ENCODE measurements around the gene ZDHHC24. TPM values are rescaled to one million over a fixed set of nuclear protein-coding genes. Genes with fewer than 3 reads are reported as not detected.

ZDHHC24 gene
- total RNA-seq, 2 experiments from 2014 or later: 11.9 to 35.1 TPM

GRCh38 chr11:66549696-66550095 is 3.8 kb upstream of the ZDHHC24 start:
- BruUV-seq (replicated peaks): no TSS peak
- H3K27ac ChIP-seq (ENCODE audit: low read depth, low read length, poor library complexity, severe bottlenecking): no peak overlapping the region
- peaks cover 17% of the 10 kb centered on the region for H3K4me1 ChIP-seq (ENCODE audit: insufficient read depth, low read length, poor library complexity, severe bottlenecking)
- H2AFZ ChIP-seq (ENCODE audit: low read length): no peak overlapping the region
- no peaks in the 10 kb centered on the region for H4K20me1 ChIP-seq (ENCODE audit: insufficient read depth, low read length)
- peaks cover 7% of the 10 kb centered on the region; the same call in 1 of the 2 replicates for H3K79me2 ChIP-seq (ENCODE audit: insufficient read depth, low read depth, low read length)
- no peaks in the 10 kb centered on the region for H3K9me3 ChIP-seq (ENCODE audit: low read length)
- POLR2A ChIA-PET: no interaction called here
- no peak overlapping the region for H3K4me2 ChIP-seq (ENCODE audit: low read length)
- H3K4me3 ChIP-seq (ENCODE audit: low read depth, low read length, poor library complexity, severe bottlenecking): no peak overlapping the region
- CTCF ChIA-PET (ENCODE audit: unreplicated experiment): interaction anchor here (0.6 kb wide), 1 partner anchor 88 kb away, joined by 3 read pairs; no protein-coding TSS in a partner anchor
- intact Hi-C loops (cut with micrococcal nuclease; ENCODE audit: unreplicated experiment): no loop called here
- no peak for DNase-seq (ENCODE audit: low spot score)
- H3K9me2 ChIP-seq (ENCODE audit: insufficient read depth, low read length): no peaks in the 10 kb centered on the region
- TF ChIP-seq CTCF (conservative IDR thresholded peaks at IDR 0.05; ENCODE audit: low read length): no peak
- TF ChIP-seq EZH2phosphoT487 (IDR thresholded peaks at IDR 0.05; ENCODE audit: borderline replicate concordance, low read depth, low read length): no peak
- no peaks in the 10 kb centered on the region for H3K36me3 ChIP-seq (ENCODE audit: insufficient read depth, low read length)

- peaks cover 9% of the 10 kb centered on the region; the same call in 1 of the 2 replicates for H3K79me2 ChIP-seq (ENCODE audit: insufficient read depth, low read depth, low read length)
- H2AFZ ChIP-seq (ENCODE audit: low read length): no peak overlapping the region
- no peaks in the 10 kb centered on the region for H3K9me2 ChIP-seq (ENCODE audit: insufficient read depth, low read length)
- H3K4me1 ChIP-seq (ENCODE audit: insufficient read depth, low read length, poor library complexity, severe bottlenecking): peaks cover 24% of the 10 kb centered on the region
- intact Hi-C loops (cut with micrococcal nuclease; ENCODE audit: unreplicated experiment): no loop called here
- no peak overlapping the region for H3K27ac ChIP-seq (ENCODE audit: low read depth, low read length, poor library complexity, severe bottlenecking)
- H3K4me2 ChIP-seq (ENCODE audit: low read length): no peak overlapping the region
- ChIA-PET CTCF (ENCODE audit: unreplicated experiment) (no interaction called here), POLR2A (no interaction called here)
- no TSS peak for BruUV-seq (replicated peaks)
- H3K9me3 ChIP-seq (ENCODE audit: low read length): no peaks in the 10 kb centered on the region
- H4K20me1 ChIP-seq (ENCODE audit: insufficient read depth, low read length): no peaks in the 10 kb centered on the region
- no peaks in the 10 kb centered on the region for H3K36me3 ChIP-seq (ENCODE audit: insufficient read depth, low read length)
- no peak overlapping the region for H3K4me3 ChIP-seq (ENCODE audit: low read depth, low read length, poor library complexity, severe bottlenecking)
- DNase-seq (ENCODE audit: low spot score): no peak
- TF ChIP-seq CTCF (conservative IDR thresholded peaks at IDR 0.05; ENCODE audit: low read length) (no peak), EZH2phosphoT487 (IDR thresholded peaks at IDR 0.05; ENCODE audit: borderline replicate concordance, low read depth, low read length) (no peak)
These were observed 3.2 kb upstream of the ZDHHC24 start for GRCh38 chr11:66548774-66549630.

GRCh38 chr11:66548041-66548440 is 2.2 kb upstream of the ZDHHC24 start:
- CTCF ChIA-PET (ENCODE audit: unreplicated experiment): no interaction called here

More at GRCh38 chr11:66548041-66548440, 2.2 kb upstream of the ZDHHC24 start:
- Histone ChIP-seq H3K9me3 (ENCODE audit: low read length) (no peaks in the 10 kb centered on the region), H3K36me3 (ENCODE audit: insufficient read depth, low read length) (no peaks in the 10 kb centered on the region), H3K79me2 (ENCODE audit: insufficient read depth, low read depth, low read length) (peaks cover 9% of the 10 kb centered on the region; the same call in 1 of the 2 replicates), H2AFZ (ENCODE audit: low read length) (no peak overlapping the region), H3K27ac (ENCODE audit: low read depth, low read length, poor library complexity, severe bottlenecking) (no peak overlapping the region), H3K4me1 (ENCODE audit: insufficient read depth, low read length, poor library complexity, severe bottlenecking) (peaks cover 33% of the 10 kb centered on the region), H3K9me2 (ENCODE audit: insufficient read depth, low read length) (no peaks in the 10 kb centered on the region), H3K4me2 (ENCODE audit: low read length) (no peak overlapping the region), H4K20me1 (ENCODE audit: insufficient read depth, low read length) (no peaks in the 10 kb centered on the region), H3K4me3 (ENCODE audit: low read depth, low read length, poor library complexity, severe bottlenecking) (no peak overlapping the region)
- POLR2A ChIA-PET: no interaction called here
- TF ChIP-seq CTCF (conservative IDR thresholded peaks at IDR 0.05; ENCODE audit: low read length): no peak
- no peak for TF ChIP-seq EZH2phosphoT487 (IDR thresholded peaks at IDR 0.05; ENCODE audit: borderline replicate concordance, low read depth, low read length)
- intact Hi-C loops (cut with micrococcal nuclease; ENCODE audit: unreplicated experiment): no loop called here
- no peak for DNase-seq (ENCODE audit: low spot score)
- BruUV-seq (replicated peaks): no TSS peak

Measured in OCI-LY7 (cell line).